Adrenal gland (tissue), 12 donors: Measurements from ENCODE around the gene ACAT2. TPM values are rescaled to one million over a fixed set of nuclear protein-coding genes. Genes with fewer than 3 reads are reported as not detected.

Experiments
- DNase-seq, 7 donors: peaks; one replicate each; pipeline ENCODE4 v3.0.0-alpha.2; 2019 to 2020
- H3K27ac ChIP-seq, 5 donors: fragments of 200-600 bp; sonication (generic) in 4 of 5; 1 replicate in 3 of 5; 2 replicates in 2 of 5; pipeline versions ENCODE4 v1.5.1 to v1.8.0; 2016 to 2020; ENCODE audit warnings: mild to moderate bottlenecking in 1 of 5
- H3K27me3 ChIP-seq: fragments of 200-600 bp; 2 replicates; pipeline ENCODE4 v1.8.0; 2021
- H3K36me3 ChIP-seq, 2 donors: fragments of 200-600 bp; replicated peaks in 1 of 2; 1 replicate in 1 of 2; 2 replicates in 1 of 2; pipeline versions ENCODE4 v1.5.1 to v1.8.0; 2018 to 2022
- H3K4me1 ChIP-seq, 2 donors: fragments of 200-600 bp; replicated peaks in 1 of 2; 1 replicate in 1 of 2; 2 replicates in 1 of 2; pipeline versions ENCODE4 v1.5.1 to v1.8.0; 2018 to 2021
- H3K4me3 ChIP-seq, 4 donors: fragments of 200-600 bp; sonication (generic) in 3 of 4; one replicate each; pipeline ENCODE4 v1.5.1; 2016 to 2018
- H3K9me3 ChIP-seq, 3 donors: fragments of 200-600 bp; sonication (generic) in 1 of 3; replicated peaks in 1 of 3; 1 replicate in 2 of 3; 2 replicates in 1 of 3; pipeline versions ENCODE4 v1.5.1 to v1.8.0; 2016 to 2021
- POLR2A ChIP-seq, 2 donors: fragments of 450-650 bp; IDR thresholded peaks; one replicate each; pipeline ENCODE4 v1.6.1; 2017; ENCODE audit warnings: antibody characterized with exemption in 2 of 2, mild to moderate bottlenecking in 2 of 2, moderate library complexity in 1 of 2
- WGBS, 4 donors: extraction: QIAGEN DNeasy Blood & Tissue Kit in 2 of 4; methylation state at CpG; one replicate each; pipeline versions ENCODE4 v1.1.5 to v1.1.7; 2013 to 2017; 5-methylcytosine and 5-hydroxymethylcytosine counted together
- intact Hi-C, 2 donors: fragments of 100-400 bp; cut with DNase I; formaldehyde crosslinking; loops; one replicate each; pipeline versions ENCODE4 v1.14.1 to v1.15.0; 2022 to 2023
- polyA plus RNA-seq, 3 donors: library from polyadenylated mRNA; stranded (reverse); fragments of 200-250 nt in 2 of 3; fragments of 350-450 nt in 1 of 3; fragmentation: Illumina TruSeq in 1 of 3; extraction: RNeasy Lipid Tissue Mini Kit (QIAGEN cat#74804) in 1 of 3; gene quantifications; one replicate each; pipeline ENCODE4 v1.2.3, GENCODE V29; 2013 to 2014
- total RNA-seq, 9 donors: library from RNA; depleted of rRNA in 4 of 9; stranded (reverse); fragments of >200 nt in 4 of 9; fragments of 120-200 nt in 1 of 9; fragmentation: NEBNext Ultra II Directional in 1 of 9; extraction: Animal tissue kit (Norgen Biotek cat#: 25700) in 1 of 9; gene quantifications; one replicate each; pipeline versions ENCODE4 v1.1.0 to v1.2.4, GENCODE V29; 2013 to 2023
- TF ChIP-seq, protein P1 (sequence below), 6 experiments: fragments of 450-650 bp in 4 of 6; fragments of 200-600 bp in 2 of 6; sonication (generic) in 1 of 6; IDR thresholded peaks; 1 replicate in 5 of 6; 2 replicates in 1 of 6; pipeline versions ENCODE4 v1.5.1 to v1.8.0; 2016 to 2021; ENCODE audit warnings: antibody characterized with exemption in 6 of 6, mild to moderate bottlenecking in 2 of 6, moderate library complexity in 1 of 6
- donor health status: healthy with polysubstance abuse.
- donor health status: Bipolar disorder and iron deficiency.
- donor health status: DM: yes; HTN: yes; CAD: no.
- donor health status: DM: no; HTN: no; CAD: no.
- donor health status: DM: no; HTN: no; CAD: no.
- donor health status: DM: yes; HTN: yes; CAD: no.

The ACAT2 gene
- total and polyA plus RNA-seq, 12 donors = 8.7 to 305 (median 18.2) TPM

DNA sequence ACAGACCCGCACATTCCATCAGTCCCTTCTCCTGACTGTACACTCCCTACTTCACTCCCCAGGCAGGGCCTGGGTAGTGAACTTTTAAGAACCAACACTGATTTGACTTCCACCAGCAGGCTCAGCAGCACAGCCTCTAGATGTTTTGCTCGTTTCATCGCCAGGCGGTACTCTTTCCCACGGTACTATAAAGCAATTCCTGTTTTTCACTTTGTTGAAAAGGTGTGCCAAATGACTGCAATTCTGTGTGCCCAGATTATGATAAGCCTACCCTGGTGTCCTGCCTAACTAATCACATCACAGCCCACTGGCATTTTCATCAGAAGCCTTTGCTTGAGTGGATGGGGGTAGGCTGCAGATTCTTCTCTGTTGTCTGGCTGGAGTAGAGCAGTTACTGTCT, 47.4 kb upstream of the ACAT2 start:
- no peak overlapping the region for H3K4me3 ChIP-seq
- H3K4me1 ChIP-seq = peaks cover 7 to 27% of the 10 kb centered on the region in 2 donors
- intact Hi-C loops = no loop called here
- DNase-seq = peak in 1 of 7 donors; percentile 47
- no peaks in the 10 kb centered on the region for H3K27me3 ChIP-seq
- no peaks in the 10 kb centered on the region for H3K36me3 ChIP-seq
- no peak overlapping the region for H3K27ac ChIP-seq
- no peaks in the 10 kb centered on the region for H3K9me3 ChIP-seq
- TF ChIP-seq, protein P1, sequence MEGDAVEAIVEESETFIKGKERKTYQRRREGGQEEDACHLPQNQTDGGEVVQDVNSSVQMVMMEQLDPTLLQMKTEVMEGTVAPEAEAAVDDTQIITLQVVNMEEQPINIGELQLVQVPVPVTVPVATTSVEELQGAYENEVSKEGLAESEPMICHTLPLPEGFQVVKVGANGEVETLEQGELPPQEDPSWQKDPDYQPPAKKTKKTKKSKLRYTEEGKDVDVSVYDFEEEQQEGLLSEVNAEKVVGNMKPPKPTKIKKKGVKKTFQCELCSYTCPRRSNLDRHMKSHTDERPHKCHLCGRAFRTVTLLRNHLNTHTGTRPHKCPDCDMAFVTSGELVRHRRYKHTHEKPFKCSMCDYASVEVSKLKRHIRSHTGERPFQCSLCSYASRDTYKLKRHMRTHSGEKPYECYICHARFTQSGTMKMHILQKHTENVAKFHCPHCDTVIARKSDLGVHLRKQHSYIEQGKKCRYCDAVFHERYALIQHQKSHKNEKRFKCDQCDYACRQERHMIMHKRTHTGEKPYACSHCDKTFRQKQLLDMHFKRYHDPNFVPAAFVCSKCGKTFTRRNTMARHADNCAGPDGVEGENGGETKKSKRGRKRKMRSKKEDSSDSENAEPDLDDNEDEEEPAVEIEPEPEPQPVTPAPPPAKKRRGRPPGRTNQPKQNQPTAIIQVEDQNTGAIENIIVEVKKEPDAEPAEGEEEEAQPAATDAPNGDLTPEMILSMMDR (IDR thresholded peaks at IDR 0.05) = no peak
- no peak for TF ChIP-seq POLR2A (IDR thresholded peaks at IDR 0.05)
- WGBS, 4 donors = 77 to 89% (median 87%) methylated on average over 5 of the region's 5 CpGs

DNA sequence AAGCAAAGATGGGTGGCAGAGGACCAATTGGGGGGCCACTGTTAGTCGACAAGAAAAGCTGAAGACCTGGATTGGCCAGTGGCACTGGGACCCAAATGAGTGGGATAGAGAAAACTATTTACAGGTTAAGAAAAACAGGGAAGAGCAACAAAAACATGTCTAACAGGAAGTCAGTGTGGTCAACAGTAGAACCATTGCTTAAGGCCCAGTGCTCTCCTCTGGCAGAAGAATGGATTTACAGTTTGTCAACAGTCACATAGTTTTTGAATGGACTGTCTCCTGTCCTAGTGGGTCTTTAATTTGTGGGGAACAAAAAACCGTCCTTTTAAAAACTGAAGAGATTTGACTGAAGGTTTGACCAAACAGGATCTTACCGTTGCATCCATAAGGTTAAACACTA, 46.7 kb upstream of the ACAT2 start:
- Histone ChIP-seq H3K36me3 (no peaks in the 10 kb centered on the region), H3K27me3 (no peaks in the 10 kb centered on the region), H3K9me3 (no peaks in the 10 kb centered on the region), H3K27ac (peak overlapping the region in 4 of 5 donors; percentile 90 to 97 (median 92)), H3K4me3 (no peak overlapping the region), H3K4me1 (peaks cover 7 to 27% of the 10 kb centered on the region in 2 donors)
- intact Hi-C loops = no loop called here
- WGBS, 4 donors = 72 to 83% (median 75%) methylated on average over 3 of the region's 3 CpGs
- TF ChIP-seq, protein P1 (IDR thresholded peaks at IDR 0.05) = no peak
- TF ChIP-seq POLR2A (IDR thresholded peaks at IDR 0.05) = no peak
- DNase-seq = peak in 1 of 7 donors; percentile 45

DNA sequence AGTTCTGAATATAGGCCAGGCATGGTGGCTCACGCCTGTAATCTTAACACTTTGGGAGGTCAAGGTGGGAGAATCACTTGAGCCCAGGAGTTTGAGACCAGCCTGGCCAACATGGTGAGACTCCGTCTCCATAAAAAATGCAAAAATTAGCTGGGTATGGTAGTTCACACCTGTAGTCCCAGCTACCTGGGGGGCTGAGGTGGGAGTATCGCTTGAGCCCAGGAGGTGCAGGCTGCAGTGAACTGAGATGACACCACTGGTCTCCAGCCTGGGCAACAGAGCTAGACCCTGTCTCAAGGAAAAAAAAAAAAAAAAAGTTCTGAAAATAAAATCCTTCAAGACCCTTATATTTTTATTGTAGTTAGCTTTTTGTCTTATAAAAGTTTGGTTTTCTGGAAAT, 46.2 kb upstream of the ACAT2 start:
- no peak for DNase-seq
- no peaks in the 10 kb centered on the region for H3K36me3 ChIP-seq
- intact Hi-C loops = no loop called here
- H3K27ac ChIP-seq = peak overlapping the region; percentile 90 to 97 (median 92)
- no peak overlapping the region for H3K4me3 ChIP-seq
- TF ChIP-seq POLR2A (IDR thresholded peaks at IDR 0.05) = no peak
- TF ChIP-seq, protein P1 (IDR thresholded peaks at IDR 0.05) = no peak
- H3K27me3 ChIP-seq = no peaks in the 10 kb centered on the region
- 94 to 100% (median 97%) methylated on average over 3 of the region's 3 CpGs for WGBS, 4 donors
- H3K9me3 ChIP-seq = no peaks in the 10 kb centered on the region
- peaks cover 7 to 27% of the 10 kb centered on the region in 2 donors for H3K4me1 ChIP-seq

DNA sequence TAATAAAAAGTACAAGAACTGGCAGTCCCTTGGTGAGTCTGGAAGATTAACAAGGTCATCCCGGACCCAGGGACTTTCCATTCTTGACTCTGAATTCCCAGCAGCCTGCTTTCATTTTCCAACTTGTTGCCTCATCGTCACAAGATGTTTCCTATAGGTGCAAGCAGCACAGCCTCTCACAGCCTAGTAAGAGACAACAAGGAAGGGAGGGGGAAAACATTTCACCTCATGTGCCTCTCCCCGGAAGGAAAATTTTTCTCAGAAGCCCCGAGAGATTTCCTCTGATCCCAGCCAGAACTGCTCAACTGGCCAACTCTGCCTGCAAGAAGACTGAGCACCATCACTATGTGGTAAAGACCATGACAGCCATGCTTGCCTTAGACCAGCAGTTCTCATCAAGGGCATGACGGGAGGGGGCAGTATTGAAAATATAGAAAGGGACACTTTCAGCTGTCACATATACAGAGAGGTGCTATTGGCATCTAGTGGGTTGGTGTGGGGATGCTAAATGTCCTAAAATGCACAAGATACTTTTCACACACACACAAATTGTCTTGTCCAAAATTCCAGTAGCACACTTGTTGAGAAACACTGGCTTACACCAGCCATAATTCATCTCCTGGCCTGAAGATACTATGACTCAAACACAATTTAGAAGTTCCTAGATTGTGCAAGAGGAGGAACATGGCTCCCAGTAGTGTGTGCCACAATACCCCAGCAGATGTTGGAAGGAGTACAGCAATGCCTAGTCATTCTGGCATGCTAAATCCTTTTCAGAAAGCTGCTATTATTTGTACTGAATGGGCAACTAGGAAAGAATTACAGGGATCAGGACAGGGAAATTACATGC, 45.4 kb upstream of the ACAT2 start:
- intact Hi-C loops = no loop called here
- peak overlapping the region in 1 of 4 donors; percentile 35 for H3K4me3 ChIP-seq
- no peaks in the 10 kb centered on the region for H3K36me3 ChIP-seq
- no peaks in the 10 kb centered on the region for H3K9me3 ChIP-seq
- peaks cover 7 to 27% of the 10 kb centered on the region in 2 donors for H3K4me1 ChIP-seq
- peak overlapping the region; percentile 90 to 97 (median 92) for H3K27ac ChIP-seq
- peak; percentile 65 to 90 (median 85) for DNase-seq
- H3K27me3 ChIP-seq = no peaks in the 10 kb centered on the region
- peak in 1 of 2 donors; percentile 27 for TF ChIP-seq POLR2A (IDR thresholded peaks at IDR 0.05)
- TF ChIP-seq, protein P1 (IDR thresholded peaks at IDR 0.05) = no peak
- 14 to 28% (median 24%) methylated on average over 5 of the region's 5 CpGs for WGBS, 4 donors
